ENCODE measurements around the gene VAMP1.
"Not testable (repeated sequence)": the region's sequence is repeated elsewhere in the genome, so short reads cannot be mapped to it uniquely, and the experiment has no call there.

The VAMP1 gene

GRCh38 chr12:6478416-6478815 is 7.9 kb upstream of the VAMP1 start:
- no peaks in the 10 kb centered on the region for H3K27me3 Mint-ChIP-seq
- DNase-seq (no peak), ATAC-seq (no peak)
- H3K9me3 Mint-ChIP-seq, result no peaks in the 10 kb centered on the region
- no peaks in the 10 kb centered on the region for H3K4me1 Mint-ChIP-seq
- H3K36me3 Mint-ChIP-seq (ENCODE audit: low read depth), result no peaks in the 10 kb centered on the region
- H3K27ac Mint-ChIP-seq, result no peak overlapping the region
- no peak overlapping the region for H3K4me3 Mint-ChIP-seq

GRCh38 chr12:6477601-6478377 is 7.3 kb upstream of the VAMP1 start:
- not testable (repeated sequence) for H3K4me1 Mint-ChIP-seq; DNase-seq; ATAC-seq; H3K27ac Mint-ChIP-seq; H3K9me3 Mint-ChIP-seq; H3K4me3 Mint-ChIP-seq; H3K36me3 Mint-ChIP-seq (ENCODE audit: low read depth); H3K27me3 Mint-ChIP-seq

GRCh38 chr12:6476489-6476888 is 6.0 kb upstream of the VAMP1 start:
- no peak overlapping the region for H3K27ac Mint-ChIP-seq
- H3K4me1 Mint-ChIP-seq, result peaks cover 7% of the 10 kb centered on the region
- H3K27me3 Mint-ChIP-seq, result no peaks in the 10 kb centered on the region
- no peak overlapping the region for H3K4me3 Mint-ChIP-seq
- no peak for DNase-seq
- no peak for ATAC-seq
- no peaks in the 10 kb centered on the region for H3K36me3 Mint-ChIP-seq (ENCODE audit: low read depth)
- no peaks in the 10 kb centered on the region for H3K9me3 Mint-ChIP-seq

- not testable (repeated sequence) for ATAC-seq; H3K27me3 Mint-ChIP-seq; H3K27ac Mint-ChIP-seq; H3K4me3 Mint-ChIP-seq; H3K9me3 Mint-ChIP-seq; DNase-seq; H3K36me3 Mint-ChIP-seq (ENCODE audit: low read depth)
- peaks cover 16% of the 10 kb centered on the region for H3K4me1 Mint-ChIP-seq
Observed at GRCh38 chr12:6475233-6475975, 4.9 kb upstream of the VAMP1 start.

GRCh38 chr12:6472491-6472890 is 2.0 kb upstream of the VAMP1 start:
- peaks cover 24% of the 10 kb centered on the region for H3K36me3 Mint-ChIP-seq (ENCODE audit: low read depth)
- ATAC-seq (no peak), DNase-seq (no peak)
- peaks cover 40% of the 10 kb centered on the region for H3K4me1 Mint-ChIP-seq
- no peaks in the 10 kb centered on the region for H3K27me3 Mint-ChIP-seq
- no peak overlapping the region for H3K4me3 Mint-ChIP-seq
- no peak overlapping the region for H3K27ac Mint-ChIP-seq
- no peaks in the 10 kb centered on the region for H3K9me3 Mint-ChIP-seq

GRCh38 chr12:6471989-6472360 is 1.5 kb upstream of the VAMP1 start:
- peaks cover 45% of the 10 kb centered on the region for H3K4me1 Mint-ChIP-seq
- no peaks in the 10 kb centered on the region for H3K9me3 Mint-ChIP-seq
- peak overlapping the region; percentile 30 for H3K27ac Mint-ChIP-seq
- H3K27me3 Mint-ChIP-seq, result no peaks in the 10 kb centered on the region
- H3K4me3 Mint-ChIP-seq, result peak overlapping the region; percentile 49
- ATAC-seq, result no peak
- DNase-seq, result no peak
- peaks cover 29% of the 10 kb centered on the region for H3K36me3 Mint-ChIP-seq (ENCODE audit: low read depth)

GRCh38 chr12:6469609-6470374 is 685 bp downstream of the VAMP1 start:
- Mint-ChIP-seq H3K27ac (peak overlapping the region; percentile 90), H3K4me1 (peaks cover 65% of the 10 kb centered on the region), H3K4me3 (peak overlapping the region; percentile 93), H3K27me3 (no peaks in the 10 kb centered on the region), H3K36me3 (ENCODE audit: low read depth) (peaks cover 49% of the 10 kb centered on the region), H3K9me3 (no peaks in the 10 kb centered on the region)
- DNase-seq (no peak), ATAC-seq (no peak)

- DNase-seq (no peak), ATAC-seq (no peak)
- Mint-ChIP-seq H3K4me1 (peaks cover 72% of the 10 kb centered on the region), H3K4me3 (peak overlapping the region; percentile 93), H3K9me3 (no peaks in the 10 kb centered on the region), H3K27me3 (no peaks in the 10 kb centered on the region), H3K27ac (peak overlapping the region; percentile 90), H3K36me3 (ENCODE audit: low read depth) (peaks cover 56% of the 10 kb centered on the region)
Observed at GRCh38 chr12:6469092-6469491, 1.4 kb downstream of the VAMP1 start.

GRCh38 chr12:6468283-6468575 is 2.2 kb downstream of the VAMP1 start:
- Mint-ChIP-seq H3K9me3 (no peaks in the 10 kb centered on the region), H3K27me3 (no peaks in the 10 kb centered on the region), H3K36me3 (ENCODE audit: low read depth) (peaks cover 64% of the 10 kb centered on the region), H3K4me1 (peaks cover 80% of the 10 kb centered on the region), H3K27ac (peak overlapping the region; percentile 90), H3K4me3 (peak overlapping the region; percentile 93)
- no peak for DNase-seq
- ATAC-seq, result no peak

- peak overlapping the region; percentile 90 for H3K27ac Mint-ChIP-seq
- peaks cover 69% of the 10 kb centered on the region for H3K36me3 Mint-ChIP-seq (ENCODE audit: low read depth)
- peaks cover 85% of the 10 kb centered on the region for H3K4me1 Mint-ChIP-seq
Observed at GRCh38 chr12:6467571-6468282, 2.8 kb downstream of the VAMP1 start.

GRCh38 chr12:6466751-6467150 is 3.7 kb downstream of the VAMP1 start:
- Mint-ChIP-seq H3K4me3 (peak overlapping the region; percentile 93), H3K27ac (peak overlapping the region; percentile 90), H3K4me1 (peaks cover 89% of the 10 kb centered on the region), H3K36me3 (ENCODE audit: low read depth) (peaks cover 79% of the 10 kb centered on the region)
- H3K9me3 Mint-ChIP-seq, DNase-seq, H3K27me3 Mint-ChIP-seq, ATAC-seq: not testable (repeated sequence)

More at GRCh38 chr12:6467571-6468282, 2.8 kb downstream of the VAMP1 start:
- not testable (repeated sequence) for ATAC-seq, H3K27me3 Mint-ChIP-seq, DNase-seq, H3K9me3 Mint-ChIP-seq
- peak overlapping the region; percentile 93 for H3K4me3 Mint-ChIP-seq

- DNase-seq (no peak), ATAC-seq (no peak)
- peak overlapping the region; percentile 90 for H3K27ac Mint-ChIP-seq
- H3K36me3 Mint-ChIP-seq (ENCODE audit: low read depth), result peaks cover 83% of the 10 kb centered on the region
- peak overlapping the region; percentile 93 for H3K4me3 Mint-ChIP-seq
- peaks cover 90% of the 10 kb centered on the region for H3K4me1 Mint-ChIP-seq
- no peaks in the 10 kb centered on the region for H3K27me3 Mint-ChIP-seq
- no peaks in the 10 kb centered on the region for H3K9me3 Mint-ChIP-seq
Observed at GRCh38 chr12:6466184-6466573, 4.3 kb downstream of the VAMP1 start.

GRCh38 chr12:6465467-6466183 is 4.9 kb downstream of the VAMP1 start:
- ATAC-seq (no peak), DNase-seq (peak; percentile 41)
- Mint-ChIP-seq H3K4me1 (peaks cover 91% of the 10 kb centered on the region), H3K27me3 (no peaks in the 10 kb centered on the region), H3K4me3 (peak overlapping the region; percentile 93), H3K36me3 (ENCODE audit: low read depth) (peaks cover 89% of the 10 kb centered on the region), H3K27ac (peak overlapping the region; percentile 90), H3K9me3 (no peaks in the 10 kb centered on the region)

GRCh38 chr12:6464531-6464930 is 5.9 kb downstream of the VAMP1 start:
- peak overlapping the region; percentile 83 for H3K4me3 Mint-ChIP-seq
- no peak for ATAC-seq

More at GRCh38 chr12:6464531-6464930, 5.9 kb downstream of the VAMP1 start:
- Mint-ChIP-seq H3K4me1 (peaks cover 96% of the 10 kb centered on the region), H3K36me3 (ENCODE audit: low read depth) (peaks cover 95% of the 10 kb centered on the region), H3K27ac (peak overlapping the region; percentile 100), H3K27me3 (no peaks in the 10 kb centered on the region), H3K9me3 (no peaks in the 10 kb centered on the region)
- DNase-seq, result no peak

Data from activated naive CD8-positive, alpha-beta T cell treated with anti-CD3 and anti-CD28 coated beads, Interleukin-2, amount 50 U/mL, for 24 hours (primary cell).